H9 (cell line): Measurements from ENCODE around the gene APAF1. TPM values are rescaled to one million over a fixed set of nuclear protein-coding genes. Genes with fewer than 3 reads are reported as not detected.

Source experiments
- DNase-seq: peaks from one replicate; pipeline ENCODE4 v3.0.0-alpha.2; 2017
- H2AFZ ChIP-seq: one replicate; pipeline ENCODE4 v1.6.1; 2013; ENCODE audit warnings: mild to moderate bottlenecking, low read length, control low read depth, moderate library complexity
- H2AK5ac ChIP-seq: 2 replicates; pipeline ENCODE4 v1.6.1; 2013; ENCODE audit warnings: low read length, control low read depth, mixed read lengths; ENCODE audit not compliant: insufficient read length
- H2BK120ac ChIP-seq: one replicate; pipeline ENCODE4 v1.6.1; 2013; ENCODE audit warnings: low read depth, mild to moderate bottlenecking, low read length, control low read depth, inconsistent platforms; ENCODE audit not compliant: poor library complexity, severe bottlenecking
- H2BK12ac ChIP-seq: 2 replicates; pipeline ENCODE4 v1.6.1; 2013; ENCODE audit warnings: low read length, control low read depth, mixed read lengths, low read depth; ENCODE audit not compliant: insufficient read length
- H2BK15ac ChIP-seq: 2 replicates; pipeline ENCODE4 v1.6.1; 2013; ENCODE audit warnings: low read depth, low read length, control low read depth
- H2BK20ac ChIP-seq: one replicate; pipeline ENCODE4 v1.6.1; 2013; ENCODE audit warnings: low read depth, mild to moderate bottlenecking, low read length, control low read depth, inconsistent platforms; ENCODE audit not compliant: poor library complexity, severe bottlenecking
- H2BK5ac ChIP-seq: 2 replicates; pipeline ENCODE4 v1.6.1; 2013; ENCODE audit warnings: low read length, control low read depth, mixed read lengths; ENCODE audit not compliant: insufficient read length
- H3K14ac ChIP-seq: 2 replicates; pipeline ENCODE4 v1.6.1; 2013; ENCODE audit warnings: low read length, control low read depth; ENCODE audit not compliant: insufficient read depth
- H3K18ac ChIP-seq: 2 replicates; pipeline ENCODE4 v1.6.1; 2013; ENCODE audit warnings: low read depth, mild to moderate bottlenecking, mixed read lengths, low read length, control low read depth; ENCODE audit not compliant: insufficient read length
- H3K23ac ChIP-seq: 2 replicates; pipeline ENCODE4 v1.6.1; 2013; ENCODE audit warnings: low read length, control low read depth, mixed read lengths, low read depth; ENCODE audit not compliant: insufficient read length
- H3K23me2 ChIP-seq: 2 replicates; pipeline ENCODE4 v1.6.1; 2013; ENCODE audit warnings: low read depth, mild to moderate bottlenecking, mixed read lengths, low read length, control low read depth; ENCODE audit not compliant: insufficient read length, poor library complexity, severe bottlenecking
- H3K27ac ChIP-seq: 2 replicates; pipeline ENCODE4 v1.5.1; 2013; ENCODE audit warnings: low read length, control low read depth, mixed read lengths, low read depth; ENCODE audit not compliant: insufficient read length
- H3K27me3 ChIP-seq: 2 replicates; pipeline ENCODE4 v1.6.1; 2013; ENCODE audit warnings: low read length, control low read depth, inconsistent platforms; ENCODE audit not compliant: insufficient read depth
- H3K4ac ChIP-seq: 2 replicates; pipeline ENCODE4 v1.6.1; 2013; ENCODE audit warnings: low read depth, mild to moderate bottlenecking, control low read depth, inconsistent platforms, low read length, moderate library complexity
- H3K4me1 ChIP-seq: 2 replicates; pipeline ENCODE4 v1.6.1; 2013; ENCODE audit warnings: low read length, control low read depth, inconsistent platforms; ENCODE audit not compliant: insufficient read depth
- H3K4me2 ChIP-seq: 2 replicates; pipeline ENCODE4 v1.6.1; 2013; ENCODE audit warnings: low read length, control low read depth, mixed read lengths; ENCODE audit not compliant: insufficient read length, insufficient read depth
- H3K56ac ChIP-seq: 2 replicates; pipeline ENCODE4 v1.6.1; 2013; ENCODE audit warnings: low read depth, mild to moderate bottlenecking, mixed read lengths, low read length, control low read depth; ENCODE audit not compliant: insufficient read length
- H3K79me1 ChIP-seq: 2 replicates; pipeline ENCODE4 v1.6.1; 2013; ENCODE audit warnings: low read depth, mild to moderate bottlenecking, moderate library complexity, low read length, control low read depth, inconsistent platforms; ENCODE audit not compliant: insufficient read depth, poor library complexity, severe bottlenecking
- H3K79me2 ChIP-seq: 2 replicates; pipeline ENCODE4 v1.6.1; 2013; ENCODE audit warnings: low read length, control low read depth, inconsistent platforms; ENCODE audit not compliant: insufficient read depth
- H3K9ac ChIP-seq: 2 replicates; pipeline ENCODE4 v1.6.1; 2013; ENCODE audit warnings: low read length, control low read depth, mixed read lengths; ENCODE audit not compliant: insufficient read length; ENCODE audit errors: extremely low read depth
- H3K9me3 ChIP-seq: one replicate; pipeline ENCODE4 v1.6.1; 2013; ENCODE audit warnings: low read depth, low read length, inconsistent platforms; ENCODE audit not compliant: control insufficient read depth
- H3T11ph ChIP-seq: one replicate; pipeline ENCODE4 v1.6.1; 2013; ENCODE audit warnings: mild to moderate bottlenecking, low read length, control low read depth, inconsistent platforms
- H4K20me1 ChIP-seq: one replicate; pipeline ENCODE4 v1.6.1; 2013; ENCODE audit not compliant: control insufficient read depth, insufficient read length, insufficient read depth
- H4K5ac ChIP-seq: 2 replicates; pipeline ENCODE4 v1.6.1; 2013; ENCODE audit warnings: low read depth, mild to moderate bottlenecking, mixed read lengths, low read length, control low read depth; ENCODE audit not compliant: insufficient read length
- H4K8ac ChIP-seq: replicated peaks from 2 replicates; pipeline ENCODE4 v1.6.1; 2013; ENCODE audit warnings: low read length, control low read depth, mixed read lengths, low read depth; ENCODE audit not compliant: insufficient read length
- H4K91ac ChIP-seq: 2 replicates; pipeline ENCODE4 v1.6.1; 2013; ENCODE audit warnings: low read depth, mild to moderate bottlenecking, moderate library complexity, mixed read lengths, low read length, control low read depth; ENCODE audit not compliant: insufficient read length
- H3K27ac Mint-ChIP-seq, 3 experiments: 2 replicates in 2 of 3; 3 replicates in 1 of 3; pipeline ENCODE4 v1.8.0; 2020 to 2021; ENCODE audit warnings: mixed read lengths in 3 of 3, mild to moderate bottlenecking in 1 of 3, moderate library complexity in 1 of 3
- H3K27me3 Mint-ChIP-seq: 2 replicates; pipeline ENCODE4 v1.8.0; 2021; ENCODE audit warnings: low read depth, mild to moderate bottlenecking, moderate library complexity, mixed read lengths
- H3K36me3 Mint-ChIP-seq, 3 experiments: 2 replicates in 2 of 3; 3 replicates in 1 of 3; pipeline ENCODE4 v1.8.0; 2020 to 2021; ENCODE audit warnings: low read depth in 3 of 3, mixed read lengths in 3 of 3; ENCODE audit not compliant: insufficient read depth in 1 of 3
- H3K4me1 Mint-ChIP-seq, 2 experiments: 2 replicates each; pipeline ENCODE4 v1.8.0; 2020; ENCODE audit warnings: mixed read lengths in 2 of 2
- H3K4me3 Mint-ChIP-seq, 2 experiments: 2 replicates in 1 of 2; 3 replicates in 1 of 2; pipeline ENCODE4 v1.8.0; 2020 to 2021; ENCODE audit warnings: mild to moderate bottlenecking in 2 of 2, mixed read lengths in 2 of 2, moderate library complexity in 1 of 2
- H3K9me3 Mint-ChIP-seq, 2 experiments: 2 replicates in 1 of 2; 3 replicates in 1 of 2; pipeline ENCODE4 v1.8.0; 2020; ENCODE audit warnings: mild to moderate bottlenecking in 2 of 2, mixed read lengths in 2 of 2, moderate library complexity in 1 of 2
- WGBS: extraction: QIAGEN DNeasy Blood & Tissue Kit; methylation state at CpG from one replicate; pipeline ENCODE4 v1.1.7; 2013; ENCODE audit warnings: missing lambda C conversion rate, low lambda C conversion rate, mixed read lengths; ENCODE audit not compliant: insufficient read length; ENCODE audit errors: extremely low coverage; 5-methylcytosine and 5-hydroxymethylcytosine counted together
- total RNA-seq: library from RNA; stranded (reverse); gene quantifications from 2 replicates; pipeline ENCODE4 v1.2.1, GENCODE V29; 2021
- TF ChIP-seq, protein P1 (sequence below): fragments of 200-600 bp; sonication (generic); conservative IDR thresholded peaks from 3 replicates; pipeline ENCODE4 v1.8.0; 2021; ENCODE audit warnings: antibody characterized with exemption, mild to moderate bottlenecking

The APAF1 gene
- total RNA-seq, 1 experiment from 2014 or later: 16.5 TPM

DNA sequence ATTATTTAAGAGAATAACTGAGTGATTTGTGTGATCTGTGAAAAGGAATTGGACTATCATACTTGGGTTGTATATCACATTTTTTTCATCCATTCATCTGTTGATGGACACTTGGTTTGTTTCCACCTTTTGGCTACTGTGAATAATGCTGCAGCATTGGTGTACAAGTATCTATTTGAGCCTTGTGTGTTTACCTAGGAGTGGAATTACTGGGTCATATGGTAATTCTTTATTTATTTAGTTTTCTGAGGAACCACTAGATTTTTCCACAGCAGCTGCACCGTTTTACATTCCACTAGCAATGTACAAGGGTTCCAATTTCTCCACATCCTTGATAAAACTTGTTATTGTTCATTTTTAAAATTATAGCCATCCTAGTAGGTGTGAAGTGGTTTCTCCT lies 56.1 kb downstream of the APAF1 start:
- H3K9me3 Mint-ChIP-seq: no peaks in the 10 kb centered on the region
- Histone ChIP-seq H3K4me1 (peaks cover 3% of the 10 kb centered on the region; the same call in 1 of the 2 replicates), H3K79me2 (no peaks in the 10 kb centered on the region), H3K9me3 (no peaks in the 10 kb centered on the region), H4K91ac (no peak overlapping the region), H2BK12ac (no peak overlapping the region), H3K27me3 (no peaks in the 10 kb centered on the region), H3K4ac (no peak overlapping the region), H3K14ac (no peak overlapping the region), H2BK20ac (no peak overlapping the region), H2BK120ac (no peak overlapping the region), H3K9ac (no peak overlapping the region), H2BK5ac (no peak overlapping the region), H4K5ac (no peak overlapping the region), H2AFZ (no peak overlapping the region), H4K20me1 (no peaks in the 10 kb centered on the region), H3K56ac (no peak overlapping the region), H2AK5ac (no peak overlapping the region), H3T11ph (no peak overlapping the region), H3K4me2 (no peak overlapping the region), H3K27ac (no peak overlapping the region), H2BK15ac (no peak overlapping the region), H3K23ac (no peak overlapping the region), H3K18ac (no peak overlapping the region), H3K79me1 (no peaks in the 10 kb centered on the region), H4K8ac (no peak overlapping the region), H3K23me2 (no peaks in the 10 kb centered on the region)
- TF ChIP-seq, protein P1, sequence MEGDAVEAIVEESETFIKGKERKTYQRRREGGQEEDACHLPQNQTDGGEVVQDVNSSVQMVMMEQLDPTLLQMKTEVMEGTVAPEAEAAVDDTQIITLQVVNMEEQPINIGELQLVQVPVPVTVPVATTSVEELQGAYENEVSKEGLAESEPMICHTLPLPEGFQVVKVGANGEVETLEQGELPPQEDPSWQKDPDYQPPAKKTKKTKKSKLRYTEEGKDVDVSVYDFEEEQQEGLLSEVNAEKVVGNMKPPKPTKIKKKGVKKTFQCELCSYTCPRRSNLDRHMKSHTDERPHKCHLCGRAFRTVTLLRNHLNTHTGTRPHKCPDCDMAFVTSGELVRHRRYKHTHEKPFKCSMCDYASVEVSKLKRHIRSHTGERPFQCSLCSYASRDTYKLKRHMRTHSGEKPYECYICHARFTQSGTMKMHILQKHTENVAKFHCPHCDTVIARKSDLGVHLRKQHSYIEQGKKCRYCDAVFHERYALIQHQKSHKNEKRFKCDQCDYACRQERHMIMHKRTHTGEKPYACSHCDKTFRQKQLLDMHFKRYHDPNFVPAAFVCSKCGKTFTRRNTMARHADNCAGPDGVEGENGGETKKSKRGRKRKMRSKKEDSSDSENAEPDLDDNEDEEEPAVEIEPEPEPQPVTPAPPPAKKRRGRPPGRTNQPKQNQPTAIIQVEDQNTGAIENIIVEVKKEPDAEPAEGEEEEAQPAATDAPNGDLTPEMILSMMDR: no peak
- no peak overlapping the region for H3K27ac Mint-ChIP-seq
- no CpG with 5 or more reads among the region's 1 CpG for WGBS
- H3K4me1 Mint-ChIP-seq: peaks cover 13 to 14% of the 10 kb centered on the region in 2 experiments
- H3K36me3 Mint-ChIP-seq: peaks cover 0 to 10% (median 4%) of the 10 kb centered on the region in 3 experiments; a peak in 4 of 7 replicates
- no peak for DNase-seq
- no peak overlapping the region for H3K4me3 Mint-ChIP-seq
- no peaks in the 10 kb centered on the region for H3K27me3 Mint-ChIP-seq
